Forelimb muscle (tissue), 1 donor: ENCODE data around the gene SPRYD3. TPM values are rescaled to one million over a fixed set of nuclear protein-coding genes. Genes with fewer than 3 reads are reported as not detected.
"Not testable (repeated sequence)": the region's sequence is repeated elsewhere in the genome, so short reads cannot be mapped to it uniquely, and the experiment has no call there.

Source experiments
- DNase-seq: peaks from one replicate; pipeline ENCODE4 v3.0.0-alpha.2; 2013; ENCODE audit warnings: low read depth
- polyA plus RNA-seq: library from polyadenylated mRNA; unstranded; fragments of 120-200 nt; gene quantifications from one replicate; pipeline ENCODE4 v1.2.1, GENCODE V29; 2013; ENCODE audit not compliant: insufficient read length

SPRYD3 gene
- polyA plus RNA-seq, 1 donor = 18.4 TPM

DNA sequence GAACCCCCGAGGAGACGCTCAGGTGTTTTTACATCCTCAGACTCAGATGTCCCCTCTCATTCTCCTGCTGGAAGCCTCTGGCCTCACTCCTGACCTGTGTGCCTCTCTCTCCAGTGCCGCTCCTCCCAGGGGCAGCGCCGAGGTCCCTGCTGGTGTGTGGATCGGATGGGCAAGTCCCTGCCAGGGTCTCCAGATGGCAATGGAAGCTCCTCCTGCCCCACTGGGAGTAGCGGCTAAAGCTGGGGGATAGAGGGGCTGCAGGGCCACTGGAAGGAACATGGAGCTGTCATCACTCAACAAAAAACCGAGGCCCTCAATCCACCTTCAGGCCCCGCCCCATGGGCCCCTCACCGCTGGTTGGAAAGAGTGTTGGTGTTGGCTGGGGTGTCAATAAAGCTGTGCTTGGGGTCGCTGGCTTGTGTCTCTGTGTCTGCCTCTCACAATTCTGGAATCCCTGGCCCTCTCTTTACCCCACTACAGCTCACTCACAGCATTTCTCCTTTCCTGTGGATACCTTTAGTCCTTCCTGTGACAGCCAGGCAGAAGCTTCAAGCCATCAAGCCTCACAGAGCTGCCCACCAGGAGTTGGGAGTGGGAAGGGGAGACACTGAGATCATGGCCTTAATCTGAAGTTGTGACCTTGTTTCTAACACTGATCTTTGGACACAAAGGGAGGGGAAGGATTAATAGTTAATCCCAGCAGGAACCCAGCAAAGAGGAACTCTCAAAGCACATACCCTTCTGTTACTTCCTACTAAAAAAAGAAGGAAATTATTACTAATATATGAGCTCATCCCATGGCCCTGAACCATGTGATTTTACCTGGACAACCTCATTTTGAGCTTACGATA is 23.0 kb upstream of the SPRYD3 start:
- DNase-seq = no peak

DNA sequence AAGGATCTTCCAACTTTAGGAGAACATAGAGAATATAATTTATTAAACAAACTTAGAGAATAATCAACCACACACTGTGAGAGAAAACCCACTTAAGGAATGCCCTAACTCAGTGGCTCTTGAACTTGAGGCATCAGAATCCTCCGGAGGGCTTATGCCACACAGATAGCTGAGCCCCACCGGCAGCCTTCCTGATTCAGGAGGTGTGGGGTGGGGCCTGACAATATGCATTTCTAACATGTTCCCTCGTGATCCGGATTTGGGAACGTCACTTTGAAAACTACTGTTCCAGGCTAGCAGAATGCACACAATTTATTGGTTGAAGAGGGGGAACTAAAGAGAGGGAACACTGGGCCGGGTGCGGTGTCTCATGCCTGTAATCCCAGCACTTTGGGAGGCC is 22.1 kb upstream of the SPRYD3 start:
- no peak for DNase-seq

- no peak for DNase-seq
These were observed 21.4 kb upstream of the SPRYD3 start for GRCh38 chr12:53100466-53101151.

DNA sequence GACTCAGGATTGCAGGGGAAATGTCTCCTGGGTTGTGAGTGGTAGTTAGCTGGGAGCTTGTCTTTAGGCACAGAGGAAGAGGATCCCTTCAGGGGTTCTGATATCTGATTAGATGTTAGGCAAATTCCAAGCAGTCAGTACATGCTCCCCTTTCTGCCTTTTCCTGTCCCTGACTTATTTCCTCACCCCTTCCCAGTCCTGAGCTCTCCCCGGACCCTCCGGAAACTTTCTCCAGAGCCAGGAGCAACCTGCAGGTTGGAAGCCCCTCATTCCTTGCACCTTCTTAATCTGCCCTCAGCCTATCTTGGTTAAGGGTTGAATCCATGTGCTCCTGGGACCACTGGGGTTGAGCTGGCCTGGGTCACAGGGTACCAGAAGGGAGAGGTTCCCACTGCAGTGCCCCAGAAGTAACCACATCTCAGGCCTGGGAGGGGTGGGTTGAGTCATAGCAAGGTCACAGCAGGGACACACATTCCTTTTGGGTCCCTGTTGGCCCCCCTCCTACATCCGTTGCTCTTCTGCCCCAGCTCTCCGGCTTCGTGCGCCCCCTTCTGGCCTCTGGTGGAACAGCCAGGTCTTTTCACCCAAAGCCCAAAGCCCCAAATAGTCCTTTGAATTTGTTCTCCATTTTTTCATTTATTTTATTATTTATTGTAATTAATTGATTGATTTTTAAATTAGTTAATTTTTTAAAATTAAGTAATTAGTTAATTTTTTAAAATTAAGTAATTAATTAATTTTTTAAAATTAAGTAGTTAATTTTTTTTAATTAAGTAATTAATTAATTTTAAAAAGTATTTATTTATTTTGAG is 20.1 kb upstream of the SPRYD3 start:
- DNase-seq = peak; percentile 73

DNA sequence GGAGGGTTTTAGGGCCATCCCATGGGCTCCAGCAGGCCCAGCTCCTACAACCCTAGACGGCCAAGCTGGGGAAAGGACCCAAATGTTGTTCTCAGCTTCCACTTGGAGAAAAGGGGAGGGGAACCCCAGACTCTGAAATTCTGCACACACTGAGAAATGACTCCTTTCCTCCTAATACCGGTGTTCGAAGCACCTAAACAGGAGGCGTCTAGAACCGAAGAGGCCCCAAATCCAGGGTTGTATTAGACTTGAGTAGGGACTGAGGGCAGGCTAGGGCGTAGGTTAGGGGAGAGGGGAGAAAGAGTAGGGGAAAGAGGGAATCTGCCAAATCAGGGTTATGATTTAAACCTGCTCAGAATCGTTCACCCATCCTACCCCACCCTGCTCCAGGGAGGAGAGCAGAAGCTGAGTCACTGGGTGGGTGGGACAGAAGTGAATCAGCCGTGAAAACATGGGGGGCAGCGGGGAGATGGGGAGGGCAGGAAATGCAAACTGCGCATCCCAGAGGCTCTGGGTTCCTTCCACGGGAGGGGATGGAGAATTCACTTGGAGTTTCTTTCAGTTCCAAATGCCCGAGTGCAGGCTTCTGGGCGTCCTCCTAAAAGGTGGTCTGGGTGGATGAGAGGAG is 19.3 kb upstream of the SPRYD3 start:
- DNase-seq = no peak

DNA sequence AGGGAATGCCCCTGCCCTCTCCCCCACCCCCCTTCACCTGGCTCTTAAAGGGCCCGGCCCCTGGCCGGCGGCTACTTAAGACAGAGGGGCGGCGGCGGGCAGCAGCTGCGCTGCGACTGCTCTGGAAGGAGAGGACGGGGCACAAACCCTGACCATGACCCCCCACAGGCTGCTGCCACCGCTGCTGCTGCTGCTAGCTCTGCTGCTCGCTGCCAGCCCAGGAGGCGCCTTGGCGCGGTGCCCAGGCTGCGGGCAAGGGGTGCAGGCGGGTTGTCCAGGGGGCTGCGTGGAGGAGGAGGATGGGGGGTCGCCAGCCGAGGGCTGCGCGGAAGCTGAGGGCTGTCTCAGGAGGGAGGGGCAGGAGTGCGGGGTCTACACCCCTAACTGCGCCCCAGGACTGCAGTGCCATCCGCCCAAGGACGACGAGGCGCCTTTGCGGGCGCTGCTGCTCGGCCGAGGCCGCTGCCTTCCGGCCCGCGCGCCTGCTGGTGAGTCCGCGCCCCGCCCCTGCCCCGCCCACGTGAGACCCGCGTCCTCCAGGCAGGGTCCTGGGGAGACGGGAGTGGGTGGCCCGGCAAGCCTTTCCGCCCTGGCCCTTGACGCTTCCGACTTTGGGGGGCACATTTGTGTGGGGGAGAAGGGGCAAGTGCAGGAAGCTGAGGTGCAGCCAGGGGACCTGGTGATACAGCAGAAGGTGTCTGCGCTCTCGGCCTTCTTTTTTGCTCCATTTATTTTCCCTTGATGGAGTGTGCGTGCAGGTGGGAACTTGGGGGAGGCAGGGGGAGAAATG is 18.6 kb upstream of the SPRYD3 start, which contains the start of gene IGFBP6:
Gene IGFBP6 (plus strand): TSS at position 104 of the 790 bp plus-strand sequence. CDS start 51 bp downstream, at position 155.
- no peak for DNase-seq

DNA sequence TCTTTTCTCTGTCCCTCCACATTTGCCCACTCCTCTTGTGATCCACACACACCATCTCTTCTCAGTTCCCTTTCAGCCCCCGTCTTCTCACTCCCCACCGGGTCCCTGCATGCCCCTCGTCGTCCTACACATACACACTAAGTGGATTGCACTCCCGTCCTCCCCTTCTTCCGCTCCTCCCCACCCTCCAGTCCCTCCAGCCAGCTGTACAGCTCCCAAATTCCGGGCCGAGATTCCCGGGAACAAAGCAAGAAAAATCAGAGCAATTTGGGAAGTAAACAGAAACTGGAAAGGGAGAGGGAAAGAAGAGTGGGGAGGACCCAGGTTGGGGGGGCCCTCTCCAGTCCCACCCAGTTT is 18.0 kb upstream of the SPRYD3 start:
- no peak for DNase-seq

DNA sequence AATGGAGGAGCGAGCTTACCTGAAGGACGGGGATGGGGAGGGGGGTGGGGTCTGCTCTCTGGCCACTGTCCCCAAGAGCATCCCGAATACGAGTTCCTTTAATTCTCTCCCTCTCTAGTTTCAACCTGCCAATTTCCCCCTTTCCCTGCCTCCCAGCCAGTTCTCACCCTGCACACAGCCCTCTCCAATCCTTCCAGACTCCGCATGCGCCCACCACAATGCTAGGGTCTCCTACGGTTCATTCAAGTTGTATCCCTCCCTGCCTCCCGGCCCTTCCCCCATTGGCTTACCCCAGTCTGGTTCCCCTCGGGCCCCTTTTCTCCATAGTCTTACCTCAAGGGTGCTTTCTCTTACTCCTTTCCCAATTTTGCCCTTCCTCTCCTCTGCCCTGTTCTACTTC is 17.6 kb upstream of the SPRYD3 start:
- no peak for DNase-seq

DNA sequence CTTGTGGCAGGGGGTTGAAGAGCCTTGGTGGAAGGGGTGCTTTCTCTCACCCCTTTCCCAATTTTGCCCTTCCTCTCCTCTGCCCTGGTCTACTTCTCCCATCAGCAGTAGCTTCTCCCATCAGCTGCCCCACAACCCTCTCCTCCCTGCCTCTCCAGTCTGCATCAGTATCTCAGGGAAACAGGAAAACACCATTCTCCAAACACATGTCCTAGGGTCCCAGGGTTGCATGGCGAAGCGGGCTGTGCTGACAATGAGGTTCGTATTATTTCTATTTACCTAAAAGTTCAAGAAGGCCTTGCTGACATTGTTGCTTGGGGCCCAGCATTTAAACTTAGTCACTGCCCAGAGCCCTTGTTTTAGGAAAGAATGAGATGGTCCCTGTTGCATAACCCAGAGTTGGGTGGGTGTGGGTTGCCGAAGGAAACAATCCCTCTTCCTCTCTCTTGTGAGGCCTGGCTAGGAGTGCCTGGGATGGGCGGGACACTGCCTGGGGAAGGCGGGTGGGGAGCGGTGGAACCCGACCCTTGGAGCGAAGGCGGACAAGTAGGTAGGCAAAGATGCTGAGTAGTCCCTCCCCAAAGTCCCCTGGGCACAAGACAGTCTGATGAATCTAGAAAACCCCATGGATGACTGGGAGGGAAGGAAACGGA is 17.0 kb upstream of the SPRYD3 start:
- no peak for DNase-seq

- DNase-seq = not testable (repeated sequence)
These were observed 16.4 kb upstream of the SPRYD3 start for GRCh38 chr12:53095596-53095895.

- DNase-seq = not testable (repeated sequence)
These were observed 15.8 kb upstream of the SPRYD3 start for GRCh38 chr12:53094796-53095595.

DNA sequence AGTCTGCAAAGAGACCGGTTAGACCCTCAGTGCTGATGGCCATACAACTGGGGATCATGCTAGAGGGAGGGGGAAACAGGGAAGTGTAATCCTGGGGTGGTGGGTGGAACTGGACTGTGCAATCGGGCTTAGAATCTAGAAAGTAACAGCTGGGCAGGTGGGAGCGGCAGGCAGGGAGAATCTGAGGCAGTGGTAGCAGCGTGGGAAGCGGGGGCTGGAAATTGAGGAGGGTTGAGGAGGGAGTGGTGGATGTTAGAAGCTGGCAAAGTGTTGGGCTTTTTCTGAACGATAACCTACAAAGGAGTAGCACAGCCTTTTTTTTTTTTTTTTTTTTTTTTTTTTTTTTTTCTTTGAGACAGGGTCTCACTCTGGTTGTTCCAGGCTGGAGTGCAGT is 15.2 kb upstream of the SPRYD3 start:
- no peak for DNase-seq

GRCh38 chr12:53093777-53094393 is 14.7 kb upstream of the SPRYD3 start:
- DNase-seq = no peak

GRCh38 chr12:53091756-53092155 is 12.6 kb upstream of the SPRYD3 start:
- no peak for DNase-seq

DNA sequence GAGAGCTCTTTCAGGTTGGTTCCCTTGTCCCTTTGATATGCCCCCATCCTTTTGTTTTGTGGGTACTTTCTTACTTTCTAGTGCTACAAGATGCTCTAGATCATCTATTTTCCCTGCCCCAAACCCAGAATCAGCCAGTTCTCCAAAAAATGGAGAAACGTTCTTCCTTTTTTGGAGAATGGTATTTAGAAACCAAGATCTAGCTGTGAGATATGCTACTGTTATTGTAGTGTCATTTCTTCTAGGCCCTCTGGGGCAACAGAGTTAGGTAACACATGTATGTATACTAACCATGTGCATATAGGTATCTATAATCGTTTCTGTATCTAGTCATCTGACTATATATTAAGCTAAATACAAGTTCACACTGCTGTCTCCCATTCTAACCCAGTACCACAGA is 11.4 kb upstream of the SPRYD3 start:
- no peak for DNase-seq

DNA sequence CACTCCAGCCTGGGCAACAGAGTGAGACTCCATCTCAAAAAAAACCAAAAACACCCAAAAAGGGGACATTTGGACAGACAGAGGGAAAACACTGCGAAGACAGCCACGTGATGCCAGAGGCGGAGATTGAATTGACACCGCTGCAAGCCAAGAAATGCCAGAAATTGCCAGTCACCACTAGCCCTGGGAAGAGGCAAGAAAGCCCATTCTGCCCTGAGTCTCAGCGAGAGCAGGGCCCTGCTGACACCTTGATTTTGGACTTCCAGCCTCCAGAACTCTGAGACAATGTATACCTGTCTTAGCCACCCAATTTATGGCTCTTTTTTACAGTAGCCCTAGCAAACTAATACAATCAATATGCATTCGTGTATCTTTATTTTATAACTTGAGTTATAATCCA is 10.9 kb upstream of the SPRYD3 start:
- no peak for DNase-seq

- DNase-seq = no peak
These were observed 7.2 kb upstream of the SPRYD3 start for GRCh38 chr12:53086361-53086760.

- DNase-seq = no peak
These were observed 3.5 kb upstream of the SPRYD3 start for GRCh38 chr12:53082637-53083175.
